ENCODE measurements around the gene ARPC3. TPM values are rescaled to one million over a fixed set of nuclear protein-coding genes. Genes with fewer than 3 reads are reported as not detected.
A peak's percentile ranks its signal among the peaks of the same experiment; 100 is the strongest.

The ARPC3 gene
- total and polyA plus RNA-seq, 2 of the 4 experiments (the other 2 are of a cell fraction): 192 to 204 TPM

DNA sequence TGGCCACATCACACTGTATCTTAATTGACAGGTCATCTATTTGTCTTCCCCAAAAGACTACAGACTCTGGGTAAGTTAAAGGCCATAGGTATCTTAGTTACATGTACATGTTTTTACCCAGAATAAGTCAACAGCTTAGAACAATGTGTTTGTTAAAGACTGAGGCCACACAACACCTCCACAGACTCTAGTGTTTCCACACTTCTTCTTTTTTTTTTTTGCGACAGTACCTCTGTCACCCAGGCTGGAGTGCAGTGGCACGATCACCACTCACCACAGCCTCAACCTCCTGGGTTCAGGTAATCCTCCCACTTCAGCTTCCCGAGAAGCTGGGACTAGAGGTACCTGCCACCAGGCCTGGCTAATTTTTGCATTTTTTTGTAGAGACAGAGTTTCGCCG is 16.7 kb upstream of the ARPC3 start:
- H4K5ac ChIP-seq (ENCODE audit: low read depth, low read length): no peak overlapping the region
- TF ChIP-seq USF2 (IDR thresholded peaks at IDR 0.05; ENCODE audit: low read depth, low read length): no peak
- TF ChIP-seq SMC3 (IDR thresholded peaks at IDR 0.05; ENCODE audit: low read depth, low read length): no peak
- no peak for TF ChIP-seq CEBPB (IDR thresholded peaks at IDR 0.05; ENCODE audit: low read depth, low read length)
- TF ChIP-seq RCOR1 (IDR thresholded peaks at IDR 0.05; ENCODE audit: insufficient replicate concordance, low read length): no peak
- no peak for TF ChIP-seq CHD1 (IDR thresholded peaks at IDR 0.05; ENCODE audit: low read depth, low read length)
- no peak for TF ChIP-seq ELK1 (IDR thresholded peaks at IDR 0.05; ENCODE audit: borderline replicate concordance, low read depth, low read length)
- no peak for TF ChIP-seq MAFK (IDR thresholded peaks at IDR 0.05; ENCODE audit: low read depth, low read length)
- no peak for TF ChIP-seq RAD21 (IDR thresholded peaks at IDR 0.05; ENCODE audit: low read length)
- TF ChIP-seq MAZ (IDR thresholded peaks at IDR 0.05; ENCODE audit: borderline replicate concordance, low read depth, low read length): no peak
- TF ChIP-seq CTCF (conservative IDR thresholded peaks at IDR 0.05; ENCODE audit: low read depth, low read length): no peak
- no peak for TF ChIP-seq NFE2L2 (IDR thresholded peaks at IDR 0.05; ENCODE audit: low read depth, low read length)
- TF ChIP-seq BHLHE40 (IDR thresholded peaks at IDR 0.05; ENCODE audit: low read depth, low read length): no peak
- no peak for TF ChIP-seq RFX5 (IDR thresholded peaks at IDR 0.05; ENCODE audit: low read depth, low read length)
- no peak for TF ChIP-seq MXI1 (IDR thresholded peaks at IDR 0.05; ENCODE audit: borderline replicate concordance, low read depth, low read length)
- no peak for TF ChIP-seq POLR2A (IDR thresholded peaks at IDR 0.05; ENCODE audit: low read depth, low read length)
- no peak for TF ChIP-seq FOS (IDR thresholded peaks at IDR 0.05; ENCODE audit: low read depth, low read length)
- H3K27ac ChIP-seq (ENCODE audit: insufficient read depth, low read length): no peak overlapping the region
- H2AFZ ChIP-seq (replicated peaks; ENCODE audit: low read length, poor library complexity): no peak overlapping the region
- WGBS, 2 experiments (ENCODE audit: extremely low coverage in 2 of 2, insufficient read length in 1 of 2): 94% methylated on average over 3 of the region's 5 CpGs; no CpG with 5 or more reads in 1 of the 2 experiments
- ATAC-seq (ENCODE audit: low read depth) (no peak), DNase-seq (no peak)
- no peak overlapping the region for H3K56ac ChIP-seq (ENCODE audit: extremely low read depth, insufficient read depth, low read length)
- no peak overlapping the region for H3K4me3 ChIP-seq (ENCODE audit: insufficient read depth, low read depth, low read length)
- no peak overlapping the region for H2BK120ac ChIP-seq (ENCODE audit: low read depth, low read length)
- H3K14ac ChIP-seq (replicated peaks; ENCODE audit: low read depth, low read length): no peak overlapping the region
- H3K9ac ChIP-seq (ENCODE audit: low read depth, low read length): peak overlapping the region; percentile 38; the same call in 1 of the 2 replicates
- dilution Hi-C loops (cut with HindIII; ENCODE audit: low sequenced_read_pairs, unreplicated experiment) (no loop called here), in situ Hi-C loops (cut with MboI; ENCODE audit: low sequenced_read_pairs) (no loop called here), intact Hi-C loops (cut with micrococcal nuclease) (no loop called here)
- H4K20me1 ChIP-seq (ENCODE audit: insufficient read depth, low read length): peaks cover 3% of the 10 kb centered on the region
- H3K36me3 ChIP-seq (ENCODE audit: control insufficient read depth, insufficient read depth, low read length): peaks cover 6% of the 10 kb centered on the region
- no peak overlapping the region for H3K4ac ChIP-seq (ENCODE audit: low read depth, low read length)
- H2AK9ac ChIP-seq (replicated peaks; ENCODE audit: low read depth, low read length, poor library complexity): no peak overlapping the region
- H2BK15ac ChIP-seq (ENCODE audit: low read depth, low read length): no peak overlapping the region
- H3K4me2 ChIP-seq (ENCODE audit: low read depth, low read length): peak overlapping the region; percentile 17; the same call in 1 of the 2 replicates
- BruUV-seq (replicated peaks): no TSS peak
- H3K9me1 ChIP-seq (ENCODE audit: insufficient read depth, low read length): no peaks in the 10 kb centered on the region
- H3K18ac ChIP-seq (ENCODE audit: low read depth, low read length): no peak overlapping the region
- no peaks in the 10 kb centered on the region for H3K9me3 ChIP-seq (ENCODE audit: control insufficient read depth, insufficient read depth, low read length)
- no peak overlapping the region for H4K91ac ChIP-seq (ENCODE audit: insufficient read depth, low read depth, low read length)
- H2BK20ac ChIP-seq (ENCODE audit: low read depth, low read length): no peak overlapping the region
- POLR2A ChIA-PET (ENCODE audit: unreplicated experiment): no interaction called here
- no peak overlapping the region for H2BK5ac ChIP-seq (ENCODE audit: low read depth, low read length, poor library complexity, severe bottlenecking)
- peaks cover 3% of the 10 kb centered on the region; the same call in 1 of the 2 replicates for H3K4me1 ChIP-seq (ENCODE audit: control insufficient read depth, insufficient read depth, low read length)
- H3K27me3 ChIP-seq (ENCODE audit: control insufficient read depth, insufficient read depth, low read length): no peaks in the 10 kb centered on the region
- CTCF ChIA-PET: interaction anchor here (0.7 to 2.7 kb wide), 2 partner anchors 17 to 671 kb away, joined by 8 to 15 read pairs; partner anchors contain the start of gene ARPC3
- no peak overlapping the region for H4K8ac ChIP-seq (ENCODE audit: low read depth in 2 of 2, low read length in 2 of 2)
- H3K79me1 ChIP-seq (ENCODE audit: low read depth in 1 of 2, low read length in 2 of 2): peaks cover 11 to 57% of the 10 kb centered on the region in 2 experiments
- H3K23ac ChIP-seq (ENCODE audit: low read depth, low read length): no peak overlapping the region
- H2AK5ac ChIP-seq (ENCODE audit: low read depth, low read length): no peak overlapping the region

All from IMR-90 (cell line).